Rectal smooth muscle tissue (tissue), 1 donor: ENCODE results near the gene COL4A6.
"Not testable (repeated sequence)": the region's sequence is repeated elsewhere in the genome, so short reads cannot be mapped to it uniquely, and the experiment has no call there.

ENCODE experiments used
- H3K27ac ChIP-seq: one replicate; pipeline ENCODE4 v1.7.0; 2013; ENCODE audit warnings: low read depth, low read length, inconsistent platforms
- H3K27me3 ChIP-seq: one replicate; pipeline ENCODE4 v1.7.0; 2013; ENCODE audit warnings: low read length; ENCODE audit not compliant: control insufficient read depth, insufficient read depth
- H3K36me3 ChIP-seq: one replicate; pipeline ENCODE4 v1.7.0; 2013; ENCODE audit warnings: low read length; ENCODE audit not compliant: control insufficient read depth, insufficient read depth
- H3K4me1 ChIP-seq: one replicate; pipeline ENCODE4 v1.7.0; 2013; ENCODE audit warnings: low read length; ENCODE audit not compliant: control insufficient read depth, insufficient read depth
- H3K4me3 ChIP-seq: one replicate; pipeline ENCODE4 v1.7.0; 2013; ENCODE audit warnings: low read length
- H3K9ac ChIP-seq: one replicate; pipeline ENCODE4 v1.7.0; 2013; ENCODE audit warnings: low read length

The COL4A6 gene

GRCh38 chrX:108396986-108397385 is 41.2 kb downstream of the COL4A6 start:
- H3K4me3 ChIP-seq: no peak overlapping the region
- no peak overlapping the region for H3K9ac ChIP-seq
- no peaks in the 10 kb centered on the region for H3K4me1 ChIP-seq
- no peak overlapping the region for H3K27ac ChIP-seq
- H3K27me3 ChIP-seq: no peaks in the 10 kb centered on the region
- no peaks in the 10 kb centered on the region for H3K36me3 ChIP-seq

GRCh38 chrX:108396188-108396891 is 41.9 kb downstream of the COL4A6 start:
- Histone ChIP-seq H3K4me3 (no peak overlapping the region), H3K27me3 (no peaks in the 10 kb centered on the region), H3K4me1 (no peaks in the 10 kb centered on the region), H3K27ac (no peak overlapping the region), H3K9ac (no peak overlapping the region), H3K36me3 (no peaks in the 10 kb centered on the region)

- not testable (repeated sequence) for H3K9ac ChIP-seq, H3K4me1 ChIP-seq, H3K27me3 ChIP-seq, H3K4me3 ChIP-seq, H3K27ac ChIP-seq, H3K36me3 ChIP-seq
Observed at GRCh38 chrX:108390976-108391717, 47.1 kb downstream of the COL4A6 start.

- Histone ChIP-seq H3K4me3 (no peak overlapping the region), H3K4me1 (no peaks in the 10 kb centered on the region), H3K27ac (no peak overlapping the region), H3K27me3 (no peaks in the 10 kb centered on the region), H3K9ac (no peak overlapping the region), H3K36me3 (no peaks in the 10 kb centered on the region)
Observed at GRCh38 chrX:108384783-108385182, 53.4 kb downstream of the COL4A6 start.

- Histone ChIP-seq H3K9ac (no peak overlapping the region), H3K27ac (no peak overlapping the region), H3K4me3 (no peak overlapping the region), H3K27me3 (no peaks in the 10 kb centered on the region), H3K4me1 (no peaks in the 10 kb centered on the region), H3K36me3 (no peaks in the 10 kb centered on the region)
Observed at GRCh38 chrX:108380222-108380621, 58.0 kb downstream of the COL4A6 start.

GRCh38 chrX:108376821-108377220 is 61.4 kb downstream of the COL4A6 start:
- not testable (repeated sequence) for H3K4me1 ChIP-seq, H3K27ac ChIP-seq, H3K9ac ChIP-seq, H3K4me3 ChIP-seq, H3K27me3 ChIP-seq, H3K36me3 ChIP-seq

GRCh38 chrX:108375591-108375990 is 62.6 kb downstream of the COL4A6 start:
- not testable (repeated sequence) for H3K9ac ChIP-seq, H3K27me3 ChIP-seq, H3K36me3 ChIP-seq, H3K27ac ChIP-seq, H3K4me3 ChIP-seq, H3K4me1 ChIP-seq

- H3K4me1 ChIP-seq: peaks cover 3% of the 10 kb centered on the region
- H3K4me3 ChIP-seq: no peak overlapping the region
- no peaks in the 10 kb centered on the region for H3K27me3 ChIP-seq
- no peaks in the 10 kb centered on the region for H3K36me3 ChIP-seq
- no peak overlapping the region for H3K9ac ChIP-seq
- no peak overlapping the region for H3K27ac ChIP-seq
Observed at GRCh38 chrX:108366644-108367406, 71.4 kb downstream of the COL4A6 start.

GRCh38 chrX:108362026-108362425 is 76.2 kb downstream of the COL4A6 start:
- Histone ChIP-seq H3K36me3 (no peaks in the 10 kb centered on the region), H3K4me3 (no peak overlapping the region), H3K9ac (no peak overlapping the region), H3K4me1 (peaks cover 3% of the 10 kb centered on the region), H3K27me3 (no peaks in the 10 kb centered on the region), H3K27ac (no peak overlapping the region)

GRCh38 chrX:108361316-108361715 is 76.9 kb downstream of the COL4A6 start:
- Histone ChIP-seq H3K27me3 (no peaks in the 10 kb centered on the region), H3K36me3 (no peaks in the 10 kb centered on the region), H3K27ac (no peak overlapping the region), H3K4me1 (peaks cover 3% of the 10 kb centered on the region), H3K4me3 (no peak overlapping the region), H3K9ac (no peak overlapping the region)

GRCh38 chrX:108359806-108360602 is 78.2 kb downstream of the COL4A6 start:
- no peak overlapping the region for H3K4me3 ChIP-seq
- no peaks in the 10 kb centered on the region for H3K36me3 ChIP-seq
- no peak overlapping the region for H3K27ac ChIP-seq
- no peaks in the 10 kb centered on the region for H3K27me3 ChIP-seq
- no peak overlapping the region for H3K9ac ChIP-seq
- H3K4me1 ChIP-seq: peaks cover 3% of the 10 kb centered on the region

- H3K4me1 ChIP-seq: no peaks in the 10 kb centered on the region
Observed at GRCh38 chrX:108353452-108353851, 84.8 kb downstream of the COL4A6 start.

More at GRCh38 chrX:108353452-108353851, 84.8 kb downstream of the COL4A6 start:
- H3K27me3 ChIP-seq: no peaks in the 10 kb centered on the region
- no peaks in the 10 kb centered on the region for H3K36me3 ChIP-seq
- no peak overlapping the region for H3K4me3 ChIP-seq
- no peak overlapping the region for H3K27ac ChIP-seq
- no peak overlapping the region for H3K9ac ChIP-seq
